Activated CD8-positive, alpha-beta T cell treated with anti-CD3 and anti-CD28 coated beads for 36 hours (primary cell): ENCODE data around the gene ZNF335. TPM values are rescaled to one million over a fixed set of nuclear protein-coding genes. Genes with fewer than 3 reads are reported as not detected.
A peak's percentile ranks its signal among the peaks of the same experiment; 100 is the strongest.

Experiments used
- ATAC-seq: fragments of 200-7000 bp; cut with Tn5 transposase; one replicate; pipeline ENCODE4 v1.10.0; 2021; ENCODE audit warnings: mild to moderate bottlenecking, moderate library complexity
- CTCF ChIA-PET: fragments of 350-600 bp; sonication (Branson Sonifier 250); formaldehyde crosslinking; loops from one replicate; lab custom pipeline; 2021; ENCODE audit warnings: antibody characterized with exemption; lab: Charles Lee
- POLR2A ChIA-PET: fragments of 350-600 bp; sonication (Branson Sonifier 250); formaldehyde crosslinking; loops from one replicate; lab custom pipeline; 2021; ENCODE audit warnings: antibody characterized with exemption; lab: Charles Lee
- DNase-seq: peaks from one replicate; pipeline ENCODE4 v3.0.0-alpha.2; 2020
- H3K27ac Mint-ChIP-seq: one replicate; pipeline ENCODE4 v1.8.0; 2021; ENCODE audit warnings: mild to moderate bottlenecking, mixed read lengths
- H3K27me3 Mint-ChIP-seq: one replicate; pipeline ENCODE4 v1.8.0; 2021; ENCODE audit warnings: mixed read lengths
- H3K36me3 Mint-ChIP-seq: one replicate; pipeline ENCODE4 v1.8.0; 2021; ENCODE audit warnings: low read depth, mixed read lengths
- H3K4me1 Mint-ChIP-seq: one replicate; pipeline ENCODE4 v1.8.0; 2021; ENCODE audit warnings: low read depth, mixed read lengths
- H3K4me3 Mint-ChIP-seq: one replicate; pipeline ENCODE4 v1.8.0; 2021; ENCODE audit warnings: mild to moderate bottlenecking, moderate library complexity, mixed read lengths
- H3K9me3 Mint-ChIP-seq: one replicate; pipeline ENCODE4 v1.8.0; 2021; ENCODE audit warnings: mixed read lengths
- CTCF ChIP-seq: fragments of 200-600 bp; IDR thresholded peaks from one replicate; pipeline ENCODE4 v1.8.0; 2022; ENCODE audit warnings: antibody characterized with exemption, mild to moderate bottlenecking
- intact Hi-C: fragments of 100-400 bp; cut with micrococcal nuclease; formaldehyde crosslinking; loops from one replicate; pipeline ENCODE4 v1.10.0; 2022
- total RNA-seq, 2 experiments: library from RNA; stranded (reverse); gene quantifications; one replicate each; pipeline ENCODE4 v1.2.3, GENCODE V29; 2021

Gene ZNF335
- total RNA-seq, 2 experiments from 2014 or later, result 27.0 to 28.8 TPM

- Mint-ChIP-seq H3K4me3 (no peak overlapping the region), H3K27me3 (no peaks in the 10 kb centered on the region), H3K36me3 (peaks cover 11% of the 10 kb centered on the region), H3K9me3 (no peaks in the 10 kb centered on the region), H3K27ac (no peak overlapping the region), H3K4me1 (peaks cover 3% of the 10 kb centered on the region)
- ATAC-seq, result no peak
- CTCF ChIA-PET, result interaction anchor here (8.0 kb wide), 1 partner anchor 11 kb away, joined by 71 read pairs; no protein-coding TSS in a partner anchor
- DNase-seq, result no peak
- no peak for TF ChIP-seq CTCF
- intact Hi-C loops, result no loop called here
- POLR2A ChIA-PET, result no interaction called here
Observed at GRCh38 chr20:45975686-45976085, 3.7 kb upstream of the ZNF335 start.

DNA sequence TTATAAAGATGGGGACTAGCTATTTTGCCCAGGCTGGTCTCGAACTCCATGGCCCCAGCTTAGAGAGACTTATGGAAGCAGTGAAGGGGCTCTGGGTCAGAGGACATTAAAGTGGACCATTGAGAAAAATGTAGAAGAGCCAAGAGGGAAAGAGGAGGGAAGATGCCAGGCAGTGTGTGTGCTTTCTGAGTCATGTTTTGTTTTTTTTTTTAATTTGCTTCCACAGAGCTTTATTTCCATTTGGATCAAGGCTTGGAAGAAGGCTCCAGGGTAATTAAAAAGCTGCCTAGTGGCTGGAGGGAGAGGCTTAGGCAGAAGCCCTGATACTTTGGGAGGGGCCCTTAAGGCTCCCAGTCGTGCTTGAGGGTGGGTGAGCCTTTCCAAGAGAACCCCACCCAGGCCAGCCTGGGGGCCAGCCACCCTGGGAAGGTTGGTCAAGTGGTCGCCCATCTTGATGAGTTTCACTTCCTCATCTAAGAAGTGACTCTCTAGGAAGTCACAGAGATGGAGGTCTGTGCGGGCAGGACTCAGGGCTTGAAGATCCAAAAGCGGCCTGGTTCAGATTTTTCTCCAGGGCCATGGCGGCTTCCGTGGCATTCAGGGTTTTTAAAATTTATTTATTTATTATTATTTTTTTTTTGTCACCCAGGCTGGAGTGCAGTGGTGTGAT lies 3.0 kb upstream of the ZNF335 start:
- ChIA-PET CTCF (interaction anchor here (1.3 to 8.0 kb wide), 3 partner anchors 12 to 38 kb away, joined by 4 to 71 read pairs (median 9); no protein-coding TSS in a partner anchor), POLR2A (no interaction called here)
- no peaks in the 10 kb centered on the region for H3K9me3 Mint-ChIP-seq
- H3K27me3 Mint-ChIP-seq, result no peaks in the 10 kb centered on the region
- intact Hi-C loops, result no loop called here
- ATAC-seq (no peak), DNase-seq (no peak)
- no peak overlapping the region for H3K4me3 Mint-ChIP-seq
- H3K4me1 Mint-ChIP-seq, result peaks cover 7% of the 10 kb centered on the region
- no peak for TF ChIP-seq CTCF
- no peak overlapping the region for H3K27ac Mint-ChIP-seq
- peaks cover 16% of the 10 kb centered on the region for H3K36me3 Mint-ChIP-seq

DNA sequence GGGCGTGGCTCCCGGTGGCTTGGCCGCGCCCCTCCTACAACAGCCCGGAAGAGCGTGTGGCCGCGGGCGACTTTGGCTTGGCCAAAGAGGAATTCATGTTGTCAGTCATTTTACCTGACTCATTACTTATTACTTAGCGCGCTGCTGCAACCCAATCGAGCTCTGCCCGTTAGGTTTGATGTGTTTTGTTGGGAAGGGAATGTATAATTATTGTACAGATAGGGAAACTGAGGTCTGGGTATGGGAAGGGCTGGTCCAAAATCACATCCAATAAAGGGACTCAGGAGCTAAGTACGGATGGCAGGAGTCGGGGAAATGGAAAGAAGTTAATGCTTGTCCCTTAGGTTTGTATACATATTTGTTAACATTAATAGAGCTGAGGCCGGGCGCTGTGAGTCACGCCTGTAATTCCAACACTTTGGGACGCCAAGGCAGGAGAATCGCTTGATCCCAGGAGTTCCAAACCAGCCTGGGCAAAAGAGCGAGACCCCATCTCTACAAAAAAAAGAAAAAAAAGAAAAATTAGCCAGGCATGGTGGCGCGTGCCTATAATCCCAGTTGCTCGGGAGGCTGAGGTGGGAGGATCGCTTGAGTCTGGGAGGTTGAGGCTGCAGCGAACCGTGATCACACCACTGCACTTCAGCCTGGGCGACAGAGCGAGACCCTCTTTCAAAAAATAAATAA lies 639 bp upstream of the ZNF335 start:
- no peak for ATAC-seq
- no peak for TF ChIP-seq CTCF
- peaks cover 25% of the 10 kb centered on the region for H3K36me3 Mint-ChIP-seq
- no peak for DNase-seq
- peak overlapping the region; percentile 84 for H3K4me3 Mint-ChIP-seq
- H3K9me3 Mint-ChIP-seq, result no peaks in the 10 kb centered on the region
- POLR2A ChIA-PET, result interaction anchor here (0.6 to 5.1 kb wide), 22 partner anchors 10 to 1538 kb away, joined by 3 to 60 read pairs (median 4); partner anchors contain the start of genes ACOT8, CTSA, NEURL2 and PCIF1
- intact Hi-C loops, result no loop called here
- CTCF ChIA-PET, result interaction anchor here (1.2 to 8.0 kb wide), 5 partner anchors 9 to 174 kb away, joined by 4 to 71 read pairs (median 31); partner anchors contain the start of gene PCIF1
- peak overlapping the region; percentile 100 for H3K27ac Mint-ChIP-seq
- H3K4me1 Mint-ChIP-seq, result peaks cover 16% of the 10 kb centered on the region
- no peaks in the 10 kb centered on the region for H3K27me3 Mint-ChIP-seq

GRCh38 chr20:45971425-45971674 lies 653 bp downstream of the ZNF335 start:
- Mint-ChIP-seq H3K4me1 (peaks cover 16% of the 10 kb centered on the region), H3K4me3 (peak overlapping the region; percentile 84), H3K27me3 (no peaks in the 10 kb centered on the region), H3K9me3 (no peaks in the 10 kb centered on the region), H3K27ac (peak overlapping the region; percentile 100), H3K36me3 (peaks cover 34% of the 10 kb centered on the region)
- peak; percentile 5 for ATAC-seq
- ChIA-PET POLR2A (interaction anchor here (0.7 to 5.1 kb wide), 21 partner anchors 12 to 172 kb away, joined by 3 to 60 read pairs (median 6); partner anchors contain the start of genes ACOT8, CTSA, NEURL2 and PCIF1), CTCF (interaction anchor here (0.9 to 5.6 kb wide), 20 partner anchors 10 to 430 kb away, joined by 3 to 74 read pairs (median 12); partner anchors contain the start of genes DNTTIP1, PCIF1 and WFDC3)
- no peak for DNase-seq
- no peak for TF ChIP-seq CTCF
- intact Hi-C loops, result no loop called here
